HFF-Myc (cell line): ENCODE data around the gene ENPP4.
"Not testable (repeated sequence)": the region's sequence is repeated elsewhere in the genome, so short reads cannot be mapped to it uniquely, and the experiment has no call there.

ENCODE experiments used
- DNase-seq: peaks from one replicate; pipeline ENCODE4 v3.0.0-alpha.2; 2011; ENCODE audit warnings: low read depth; ENCODE audit errors: extremely low read depth
- H3K4me3 ChIP-seq: replicated peaks from 2 replicates; pipeline ENCODE4 v1.5.1; 2011; ENCODE audit warnings: low read depth, mild to moderate bottlenecking, control low read depth, low read length
- TF ChIP-seq, protein P1 (sequence below): IDR thresholded peaks from 2 replicates; pipeline ENCODE4 v1.5.1; 2012; ENCODE audit warnings: mild to moderate bottlenecking, low read depth, low read length, control low read depth; ENCODE audit errors: missing control alignments

The ENPP4 gene

GRCh38 chr6:46130666-46131065 lies 877 bp downstream of the ENPP4 start:
- H3K4me3 ChIP-seq = no peak overlapping the region
- TF ChIP-seq, protein P1, sequence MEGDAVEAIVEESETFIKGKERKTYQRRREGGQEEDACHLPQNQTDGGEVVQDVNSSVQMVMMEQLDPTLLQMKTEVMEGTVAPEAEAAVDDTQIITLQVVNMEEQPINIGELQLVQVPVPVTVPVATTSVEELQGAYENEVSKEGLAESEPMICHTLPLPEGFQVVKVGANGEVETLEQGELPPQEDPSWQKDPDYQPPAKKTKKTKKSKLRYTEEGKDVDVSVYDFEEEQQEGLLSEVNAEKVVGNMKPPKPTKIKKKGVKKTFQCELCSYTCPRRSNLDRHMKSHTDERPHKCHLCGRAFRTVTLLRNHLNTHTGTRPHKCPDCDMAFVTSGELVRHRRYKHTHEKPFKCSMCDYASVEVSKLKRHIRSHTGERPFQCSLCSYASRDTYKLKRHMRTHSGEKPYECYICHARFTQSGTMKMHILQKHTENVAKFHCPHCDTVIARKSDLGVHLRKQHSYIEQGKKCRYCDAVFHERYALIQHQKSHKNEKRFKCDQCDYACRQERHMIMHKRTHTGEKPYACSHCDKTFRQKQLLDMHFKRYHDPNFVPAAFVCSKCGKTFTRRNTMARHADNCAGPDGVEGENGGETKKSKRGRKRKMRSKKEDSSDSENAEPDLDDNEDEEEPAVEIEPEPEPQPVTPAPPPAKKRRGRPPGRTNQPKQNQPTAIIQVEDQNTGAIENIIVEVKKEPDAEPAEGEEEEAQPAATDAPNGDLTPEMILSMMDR = no peak
- no peak for DNase-seq

GRCh38 chr6:46131291-46131690 lies 1.5 kb downstream of the ENPP4 start:
- not testable (repeated sequence) for DNase-seq, H3K4me3 ChIP-seq

GRCh38 chr6:46134216-46134615 lies 4.4 kb downstream of the ENPP4 start:
- no peak for DNase-seq
- TF ChIP-seq, protein P1 = no peak
- H3K4me3 ChIP-seq = no peak overlapping the region

DNA sequence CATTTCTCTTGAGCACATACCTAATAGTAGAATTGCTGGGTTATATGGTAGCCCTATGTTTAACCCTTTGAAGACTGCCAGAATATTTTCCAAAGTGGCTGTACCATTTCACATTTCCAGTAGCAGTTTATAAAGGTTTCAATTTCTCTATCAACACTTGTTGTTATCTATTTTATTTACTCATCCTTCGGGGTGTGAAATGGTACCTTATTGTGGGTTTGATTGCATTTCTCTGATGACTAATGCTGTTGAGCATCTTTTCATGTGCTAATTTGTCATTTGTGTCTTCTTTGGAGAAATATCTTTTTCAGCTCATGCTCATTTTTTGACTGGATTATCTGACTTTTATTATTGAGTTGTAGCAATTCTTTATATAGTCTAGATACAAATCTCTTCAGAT lies 5.4 kb downstream of the ENPP4 start:
- TF ChIP-seq, protein P1 = no peak
- no peak overlapping the region for H3K4me3 ChIP-seq
- DNase-seq = no peak

DNA sequence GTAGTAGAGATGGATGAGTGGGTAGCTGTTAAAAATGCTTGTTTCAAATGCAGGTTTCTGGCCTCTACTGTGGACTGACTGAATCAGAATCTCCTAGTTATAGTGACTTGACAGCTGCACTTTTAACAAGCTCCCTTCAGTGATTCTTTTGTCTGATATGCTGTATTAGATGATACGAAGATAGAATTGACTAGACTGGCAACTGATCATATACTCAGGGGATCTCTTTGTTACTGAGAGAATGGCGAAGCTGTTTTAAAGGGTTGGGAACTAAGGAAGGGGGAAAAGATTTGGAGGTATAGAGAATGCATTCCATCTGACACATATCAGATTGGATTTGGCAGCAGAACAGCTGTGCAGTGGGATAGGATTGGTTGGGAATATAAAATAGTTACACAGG lies 7.0 kb downstream of the ENPP4 start:
- DNase-seq = no peak
- H3K4me3 ChIP-seq = no peak overlapping the region
- TF ChIP-seq, protein P1 = no peak

DNA sequence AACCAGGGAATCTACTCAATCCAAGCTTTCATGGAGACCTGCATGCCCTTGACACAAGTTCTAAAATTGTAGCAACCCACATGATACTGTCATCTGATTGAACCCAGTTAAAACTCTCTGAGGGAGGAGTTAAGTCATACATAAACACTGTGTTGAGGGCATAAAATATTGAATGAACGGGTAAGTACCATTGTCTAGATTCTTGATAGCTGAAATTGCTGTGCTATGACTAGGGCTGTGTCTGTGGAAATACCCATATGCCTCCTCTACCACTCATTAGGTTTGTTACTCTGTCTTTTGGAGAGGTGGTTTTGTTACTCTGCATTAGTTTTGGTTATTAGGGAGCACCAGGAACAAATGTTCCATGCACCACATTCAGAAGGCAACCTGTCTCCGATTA lies 7.6 kb downstream of the ENPP4 start:
- TF ChIP-seq, protein P1 = no peak

DNA sequence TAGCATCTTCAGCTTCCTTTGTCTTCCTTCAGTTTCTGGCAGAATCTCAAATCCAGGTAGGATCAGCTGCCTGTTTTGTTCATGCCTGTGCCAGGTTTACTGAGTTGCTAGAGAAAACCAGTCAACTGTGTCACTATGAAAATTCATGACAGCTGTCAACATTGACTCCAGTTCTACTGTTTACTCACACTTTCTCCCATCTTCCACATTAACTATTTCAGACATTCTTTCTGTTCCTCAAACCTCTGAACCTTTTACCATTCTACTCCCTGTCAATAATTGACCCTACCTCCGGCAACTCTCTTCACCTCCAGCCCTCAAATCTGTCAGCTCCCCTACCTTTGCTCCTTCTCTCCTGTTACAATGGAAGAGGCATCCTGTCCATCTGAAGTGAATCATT lies 8.5 kb downstream of the ENPP4 start:
- TF ChIP-seq, protein P1 = no peak
- H3K4me3 ChIP-seq = no peak overlapping the region
- DNase-seq = no peak

More for the DNA sequence above, 7.6 kb downstream of the ENPP4 start:
- H3K4me3 ChIP-seq = no peak overlapping the region
- DNase-seq = no peak
